IPS DF 4.7 (cell line): ENCODE measurements around the gene MYORG.
"Not testable (repeated sequence)": the region's sequence is repeated elsewhere in the genome, so short reads cannot be mapped to it uniquely, and the experiment has no call there.

Experiments
- DNase-seq: peaks from one replicate; pipeline ENCODE4 v3.0.0-alpha.2; 2013; ENCODE audit warnings: low spot score; ENCODE audit errors: extremely low read depth

MYORG gene

DNA sequence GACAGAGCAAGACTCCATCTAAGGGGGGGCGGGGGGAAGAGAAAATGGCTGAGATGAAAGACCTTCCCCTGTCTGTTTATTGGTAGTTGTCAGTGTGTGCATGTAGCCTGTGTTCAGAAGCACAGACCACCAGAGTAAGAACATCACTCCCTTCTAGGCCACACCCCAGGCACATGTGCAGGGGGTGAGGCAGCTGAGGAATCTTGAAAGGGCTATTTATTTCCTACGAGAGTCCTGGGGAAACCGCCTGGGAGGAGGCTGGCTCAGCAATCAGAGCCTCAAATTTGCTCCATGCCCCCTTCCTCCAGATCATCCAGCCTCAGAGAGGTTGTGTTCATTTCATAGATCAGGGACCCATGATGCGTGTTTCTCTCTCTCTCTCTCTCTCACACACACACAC is 7.1 kb downstream of the MYORG start:
- no peak for DNase-seq

DNA sequence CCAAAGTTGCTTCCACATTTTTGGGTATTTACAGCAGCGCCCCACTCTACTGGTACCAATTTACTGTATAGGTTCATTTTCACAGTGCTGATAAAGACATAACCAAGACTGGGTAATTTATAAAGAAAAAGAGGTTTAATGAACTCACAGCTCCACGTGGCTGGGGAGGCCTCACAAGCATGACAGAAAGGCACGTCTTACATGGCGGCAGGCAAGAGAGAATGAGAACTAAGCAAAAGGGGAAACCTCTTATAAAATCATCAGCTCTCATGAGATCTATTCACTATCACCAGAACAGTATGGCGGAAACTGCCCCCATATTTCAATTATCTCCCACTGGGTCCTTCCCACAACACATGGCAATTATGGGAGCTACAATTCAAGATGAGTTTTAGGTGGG is 7.9 kb downstream of the MYORG start:
- not testable (repeated sequence) for DNase-seq

DNA sequence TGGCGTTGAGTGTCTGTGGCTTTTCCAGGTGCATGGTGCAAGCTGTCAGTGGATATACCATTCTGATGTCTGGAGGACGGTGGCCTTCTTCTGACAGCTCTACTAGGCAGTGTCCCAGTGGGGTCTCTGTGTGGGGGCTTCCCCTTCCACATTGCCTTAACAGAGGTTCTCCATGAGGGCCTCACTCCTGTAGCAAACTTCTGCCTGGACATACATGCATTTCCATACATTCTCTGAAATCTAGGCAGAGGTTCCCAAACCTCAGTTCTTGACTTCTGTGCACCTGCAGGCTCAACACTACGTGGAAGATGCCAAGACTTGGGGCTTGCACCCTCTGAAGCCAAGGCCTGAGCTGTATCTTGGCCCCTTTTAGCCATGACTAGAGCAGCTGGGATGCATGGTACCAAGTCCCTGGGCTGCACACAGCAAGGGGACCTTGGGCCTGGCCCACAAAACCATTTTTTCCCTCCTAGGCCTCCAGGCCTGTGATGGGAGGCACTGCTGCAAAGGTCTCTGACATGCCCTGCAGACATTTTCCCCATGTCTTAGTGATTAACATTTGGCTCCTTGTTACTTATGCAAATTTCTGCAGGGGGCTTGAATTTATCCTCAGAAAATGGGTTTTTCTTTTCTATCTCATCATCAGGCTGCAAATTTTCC is 8.8 kb downstream of the MYORG start:
- DNase-seq, result not testable (repeated sequence)

DNA sequence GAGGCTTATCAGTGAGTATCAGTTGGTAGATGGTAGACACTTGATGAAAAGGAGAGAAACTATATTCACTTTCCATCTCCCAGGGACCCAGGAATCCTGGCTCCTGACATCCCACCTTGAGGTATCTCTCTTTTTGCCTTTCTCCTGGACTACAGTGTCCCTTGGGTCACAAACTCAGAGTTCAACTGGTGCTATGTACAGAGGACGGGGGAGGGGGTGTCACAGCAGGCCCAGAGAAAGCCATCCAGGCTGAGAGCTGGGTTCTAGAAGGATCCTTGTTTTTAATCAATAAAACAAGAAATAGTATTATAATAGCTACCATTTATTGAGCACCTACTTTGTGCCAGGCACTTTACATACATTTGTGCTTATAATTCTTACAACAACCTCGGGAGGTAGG is 10.3 kb downstream of the MYORG start:
- DNase-seq, result no peak

DNA sequence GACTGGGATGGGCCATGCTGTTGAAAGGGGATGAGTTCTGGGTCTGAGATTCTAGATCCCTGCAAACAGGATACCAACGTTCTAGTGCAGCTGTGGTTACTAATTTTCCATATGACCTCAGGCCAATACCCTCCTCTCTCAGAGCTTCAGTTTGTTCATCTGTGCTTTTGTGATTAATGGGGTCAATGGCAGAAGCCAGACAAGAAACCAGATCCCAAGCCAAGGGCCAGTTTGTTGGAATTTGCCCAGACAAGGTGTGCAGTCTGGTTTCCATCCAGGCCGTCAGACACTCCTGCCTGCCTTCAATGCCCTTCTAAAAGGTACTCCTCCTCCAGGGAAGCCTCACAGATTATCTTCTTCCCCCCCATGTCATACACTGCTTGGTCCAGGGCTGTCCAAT is 11.4 kb downstream of the MYORG start:
- DNase-seq, result no peak

DNA sequence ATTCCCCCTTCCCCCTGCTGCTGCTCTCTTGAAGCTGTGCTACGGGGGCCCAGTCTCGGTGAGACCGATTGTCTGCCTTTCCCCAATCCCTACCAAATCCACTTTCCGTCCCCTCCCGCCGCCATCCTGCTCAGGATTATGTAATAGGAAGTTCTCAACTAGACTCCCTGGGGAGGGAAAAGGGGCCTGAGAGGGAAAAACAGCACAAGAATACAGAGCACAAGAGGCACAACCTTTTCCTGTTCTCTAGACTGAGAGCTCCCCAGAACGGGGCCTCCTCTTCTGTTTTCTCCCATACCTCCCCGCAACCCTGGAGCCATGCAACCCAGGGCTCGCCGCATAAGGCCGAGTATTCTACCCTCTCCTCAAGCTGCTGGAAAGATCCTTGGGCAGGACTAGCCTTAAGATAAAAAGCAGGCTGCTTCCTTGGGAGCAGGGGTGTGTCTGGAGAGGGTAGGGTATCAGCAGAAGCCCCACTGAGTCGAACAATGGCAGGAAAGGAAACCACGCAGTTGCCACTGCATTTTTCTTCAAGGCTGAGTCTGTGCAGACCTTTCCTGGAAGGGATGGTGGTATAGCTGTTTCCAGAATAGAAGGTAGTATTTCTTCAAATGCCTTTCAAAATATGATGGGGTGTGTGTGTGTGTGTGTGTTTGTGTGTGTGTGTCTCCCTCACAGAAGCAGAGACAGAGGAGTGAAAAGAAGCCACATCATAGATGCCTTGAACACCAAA is 12.9 kb downstream of the MYORG start:
- no peak for DNase-seq

DNA sequence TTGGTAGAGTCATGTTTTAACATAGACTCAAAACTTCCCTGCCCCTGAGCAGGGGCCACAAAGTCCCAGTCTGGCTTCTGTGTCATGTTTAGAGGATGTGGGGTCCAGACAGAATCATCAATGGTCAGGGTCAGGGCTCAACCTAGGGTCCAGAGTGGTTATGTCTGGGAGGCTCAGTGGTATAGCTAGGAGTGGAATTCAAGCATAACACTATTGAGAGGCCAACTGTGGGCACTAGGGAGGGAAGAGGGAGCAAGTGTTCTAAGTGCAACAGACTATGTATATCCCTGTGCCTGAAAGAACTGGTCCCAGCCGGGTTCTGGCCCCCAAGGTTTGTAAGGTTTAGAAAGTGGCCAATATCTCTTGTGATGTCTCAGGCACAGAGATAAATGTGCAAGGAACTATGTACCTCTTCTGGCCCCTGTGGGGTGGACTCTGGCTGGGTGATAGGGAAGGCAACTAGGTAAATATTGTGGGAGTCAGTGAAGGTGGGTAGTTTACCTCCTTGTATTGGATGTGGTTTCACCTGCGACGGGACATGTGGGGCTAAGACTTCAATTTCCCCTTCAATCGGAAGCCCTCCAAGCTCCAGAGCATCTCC is 14.0 kb downstream of the MYORG start:
- DNase-seq, result no peak

DNA sequence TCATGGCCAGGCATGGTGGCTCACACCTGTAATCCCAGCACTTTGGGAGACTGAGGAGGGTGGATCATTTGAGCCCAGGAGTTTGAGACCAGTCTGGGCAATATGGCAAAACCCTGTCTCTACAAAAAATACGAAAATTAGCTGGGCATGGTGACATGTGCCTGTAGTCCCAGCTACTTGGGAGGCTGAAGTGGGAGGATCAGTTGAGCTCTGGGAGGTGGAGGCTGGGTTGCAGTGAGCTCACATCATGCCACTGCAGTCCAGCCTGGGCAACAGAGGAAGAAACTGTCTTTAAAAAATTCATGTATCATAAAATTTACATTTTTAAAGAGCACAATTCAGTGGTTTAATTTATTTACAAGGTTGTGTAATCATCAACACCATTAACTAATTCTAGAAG is 23.7 kb downstream of the MYORG start:
- not testable (repeated sequence) for DNase-seq

DNA sequence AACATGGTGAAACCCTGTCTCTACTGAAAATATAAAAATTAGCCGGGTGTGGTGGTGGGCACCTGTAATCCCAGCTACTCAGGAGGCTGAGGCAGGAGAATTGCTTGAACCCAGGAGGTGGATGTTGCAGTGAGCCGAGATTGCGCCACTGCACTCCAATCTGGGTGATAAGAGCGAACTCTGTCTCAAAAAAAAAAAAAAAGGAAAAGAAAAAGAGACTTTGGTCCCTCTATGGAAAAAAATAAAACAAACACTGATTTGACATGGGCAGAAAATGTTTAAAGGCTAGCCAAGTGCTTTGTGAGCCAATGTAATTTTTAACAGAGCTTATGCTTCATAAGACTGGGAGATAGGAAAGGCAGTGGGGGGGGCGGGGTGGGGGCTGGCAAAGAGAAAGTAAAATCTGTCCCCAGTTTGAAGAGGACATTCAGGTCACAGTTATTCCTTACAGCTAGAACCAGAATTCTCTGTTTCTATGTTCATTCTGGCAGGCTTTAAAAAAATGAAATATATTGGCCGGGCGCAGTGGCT is 24.5 kb downstream of the MYORG start:
- not testable (repeated sequence) for DNase-seq

DNA sequence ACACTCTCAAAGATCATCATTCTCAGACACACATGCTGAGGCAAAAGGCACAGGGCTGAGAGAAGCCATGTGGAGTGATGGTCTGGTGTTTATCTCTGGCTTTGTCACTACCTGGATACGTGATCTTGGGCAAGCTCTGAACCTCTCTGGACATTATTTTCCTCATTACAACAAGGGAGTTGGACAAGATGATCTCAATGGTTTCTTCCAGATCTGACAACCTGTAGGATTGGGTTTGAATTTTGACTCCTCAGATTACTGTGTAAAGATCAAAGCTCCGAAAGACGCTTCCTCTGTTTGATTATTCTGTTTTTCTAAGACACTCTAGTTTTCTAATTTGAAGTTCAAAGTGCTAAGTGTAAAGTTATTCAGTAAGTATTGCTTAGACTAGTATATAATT is 27.4 kb downstream of the MYORG start:
- DNase-seq, result no peak

DNA sequence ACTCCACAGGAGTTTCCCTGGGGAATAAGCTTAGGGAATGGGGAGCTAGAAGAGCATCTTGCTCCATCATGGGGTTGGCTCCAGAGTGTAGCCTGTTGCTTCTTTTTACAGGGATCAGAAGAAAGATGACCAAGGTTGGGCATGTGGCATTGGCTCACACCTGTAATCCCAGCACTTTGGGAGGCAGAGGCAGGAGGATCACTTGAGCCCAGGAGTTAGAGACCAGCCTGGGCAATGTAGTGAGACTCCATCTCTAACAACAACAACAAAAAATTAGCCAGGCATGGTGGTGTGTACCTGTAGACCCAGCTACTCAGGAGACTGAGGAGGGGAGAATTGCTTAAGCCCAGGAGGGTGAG is 28.9 kb downstream of the MYORG start:
- no peak for DNase-seq

DNA sequence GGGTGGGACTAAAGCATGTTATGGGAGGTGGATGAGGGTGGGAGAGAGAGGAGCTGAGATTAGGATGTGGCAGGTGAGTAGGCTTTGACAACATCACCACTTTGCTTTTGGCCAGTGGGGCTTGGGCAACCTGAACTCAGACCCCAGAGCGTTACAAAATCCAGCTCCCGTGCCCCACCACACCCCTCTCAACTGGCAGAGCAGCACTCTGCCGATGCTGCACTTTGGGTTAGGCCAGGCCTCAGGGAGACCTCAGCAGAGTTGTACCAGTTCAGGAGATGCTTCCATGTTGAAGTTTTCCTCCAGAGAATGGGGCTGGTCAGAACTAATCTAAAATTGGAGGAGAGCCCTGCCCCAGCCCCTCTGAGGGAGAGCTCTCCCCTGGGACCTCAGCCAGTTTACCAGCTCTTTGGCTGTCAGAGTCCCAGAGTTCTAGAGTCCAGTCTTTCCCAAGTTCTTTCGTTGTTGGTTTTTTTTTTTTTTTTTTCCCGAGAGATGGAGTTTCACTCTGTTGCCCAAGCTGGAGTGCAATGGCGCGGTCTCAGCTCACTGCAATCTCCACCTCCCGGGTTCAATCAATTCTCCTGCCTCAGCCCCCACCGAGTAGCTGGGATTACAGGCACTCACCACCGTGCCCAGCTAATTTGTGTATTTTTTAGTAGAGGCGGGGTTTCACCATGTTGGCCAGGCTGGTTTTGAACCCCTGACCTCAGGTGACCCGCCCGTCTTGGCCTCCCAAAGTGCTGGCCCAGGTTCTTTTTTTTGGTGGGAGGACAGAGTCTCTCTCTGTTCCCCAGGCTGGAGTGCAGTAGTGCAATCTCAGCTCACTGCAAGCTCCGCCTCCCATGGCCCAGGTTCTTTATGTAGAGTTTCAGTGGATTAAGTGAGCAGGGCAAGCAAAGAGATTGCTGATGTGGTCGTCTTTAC is 29.6 kb downstream of the MYORG start:
- no peak for DNase-seq

DNA sequence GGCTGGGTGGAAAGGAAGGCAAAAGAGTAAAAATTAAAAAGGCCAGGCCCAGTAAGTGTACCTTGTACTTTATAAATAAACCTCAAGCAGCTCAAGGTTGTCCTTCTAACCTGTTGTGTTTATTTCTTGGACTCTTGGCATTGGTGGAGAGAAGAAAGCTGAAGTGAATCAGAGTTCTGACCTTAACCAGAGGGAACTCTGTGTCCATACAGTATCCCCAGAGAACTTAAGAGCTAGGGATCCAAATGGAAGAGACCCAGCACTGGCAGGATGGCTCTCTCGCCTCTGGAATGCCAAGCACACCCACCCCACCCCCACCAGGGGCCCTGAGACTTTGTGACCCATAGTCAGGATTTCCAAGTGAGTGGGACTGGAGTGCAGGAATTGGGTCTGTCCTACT is 33.1 kb downstream of the MYORG start:
- DNase-seq, result no peak

DNA sequence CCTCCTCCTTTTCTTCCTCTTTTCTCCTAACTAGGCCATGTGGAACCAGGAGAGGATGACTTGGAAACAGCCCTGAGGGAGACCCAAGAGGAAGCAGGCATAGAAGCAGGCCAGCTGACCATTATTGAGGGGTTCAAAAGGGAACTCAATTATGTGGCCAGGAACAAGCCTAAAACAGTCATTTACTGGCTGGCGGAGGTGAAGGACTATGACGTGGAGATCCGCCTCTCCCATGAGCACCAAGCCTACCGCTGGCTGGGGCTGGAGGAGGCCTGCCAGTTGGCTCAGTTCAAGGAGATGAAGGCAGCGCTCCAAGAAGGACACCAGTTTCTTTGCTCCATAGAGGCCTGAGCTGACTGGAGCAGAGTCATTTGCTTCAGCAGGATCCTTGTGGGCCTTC is 33.6 kb downstream of the MYORG start:
- DNase-seq, result no peak

DNA sequence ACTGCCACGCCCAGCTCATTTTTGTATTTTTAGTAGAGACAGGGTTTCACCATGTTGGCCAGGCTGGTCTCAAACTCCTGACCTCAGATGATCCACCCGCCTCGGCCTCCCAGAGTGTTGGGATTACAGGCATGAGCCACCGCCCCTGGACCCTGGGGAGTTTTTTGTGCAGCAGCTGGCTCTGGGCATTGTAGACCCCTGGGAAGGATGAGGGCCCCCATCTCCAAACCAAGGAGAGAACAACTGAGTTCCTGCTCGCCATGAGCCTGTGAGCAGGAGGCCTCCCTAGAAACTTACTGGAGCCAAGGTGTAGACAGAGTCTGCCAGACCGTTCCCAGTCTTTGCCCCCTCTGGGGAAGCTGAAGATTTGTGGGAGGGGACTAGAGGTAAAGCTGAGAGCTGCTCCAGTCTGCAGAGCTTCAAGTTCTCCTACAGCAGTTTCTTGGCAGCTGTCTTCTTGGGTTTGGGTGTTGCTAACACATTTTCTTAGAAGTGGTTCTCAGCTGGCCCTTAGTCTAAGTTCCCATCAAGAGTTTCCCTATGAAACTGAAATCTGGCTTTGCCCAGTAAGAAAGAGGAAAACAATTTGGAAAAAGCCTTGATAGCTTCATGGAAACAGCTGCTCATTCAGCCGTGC is 34.9 kb downstream of the MYORG start:
- no peak for DNase-seq

DNA sequence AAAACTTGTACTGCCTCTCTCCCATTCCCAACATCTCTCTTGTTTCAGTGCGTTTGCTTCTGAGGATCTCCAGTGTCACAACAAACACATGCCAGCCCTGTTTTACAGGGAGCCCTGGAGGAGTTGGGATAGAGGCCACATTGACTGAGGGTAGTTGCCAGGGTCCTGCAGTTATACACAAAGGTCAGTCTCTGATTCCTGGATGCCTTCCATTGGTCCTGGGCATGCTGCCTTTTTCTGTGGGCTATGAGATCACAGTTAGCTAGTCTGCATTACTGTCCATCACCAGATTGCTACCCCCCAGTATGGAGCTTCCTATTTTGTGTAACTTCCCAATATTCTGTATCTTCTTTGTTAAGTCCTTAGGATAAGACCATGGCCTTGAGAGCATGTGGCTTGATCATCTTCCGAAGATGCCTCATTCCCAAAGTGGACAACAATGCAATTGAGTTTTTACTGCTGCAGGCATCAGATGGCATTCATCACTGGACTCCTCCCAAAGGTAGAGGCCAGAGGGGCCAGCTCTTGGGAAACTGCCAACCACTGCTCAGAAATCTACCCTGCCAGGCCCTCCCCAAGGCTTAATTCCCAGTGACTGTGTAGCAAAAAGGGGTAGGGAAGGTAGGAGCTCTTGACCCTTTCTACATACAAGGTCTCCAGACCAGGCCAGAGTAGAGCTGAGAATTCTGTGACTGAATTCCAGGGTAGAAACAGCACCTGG is 37.9 kb downstream of the MYORG start:
- no peak for DNase-seq

DNA sequence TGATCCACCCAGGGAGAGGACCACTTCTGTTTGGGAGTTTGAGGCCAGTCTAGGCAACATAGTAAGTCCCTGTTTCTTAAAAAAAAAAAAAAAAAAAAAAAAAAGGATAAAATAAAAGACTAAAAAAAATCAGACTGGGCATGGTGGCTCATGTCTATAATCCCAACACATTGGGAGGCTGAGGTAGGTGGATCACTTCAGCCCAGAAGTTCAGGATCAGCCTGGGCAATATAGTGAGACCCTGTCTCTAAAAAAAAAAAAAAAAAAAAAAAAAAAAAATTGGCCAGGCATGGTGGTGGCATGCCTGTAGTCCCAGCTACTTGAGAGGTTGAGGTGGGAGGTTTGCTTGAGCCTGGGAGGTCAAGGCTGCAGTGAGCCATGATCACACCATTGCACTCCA is 38.6 kb downstream of the MYORG start:
- not testable (repeated sequence) for DNase-seq

DNA sequence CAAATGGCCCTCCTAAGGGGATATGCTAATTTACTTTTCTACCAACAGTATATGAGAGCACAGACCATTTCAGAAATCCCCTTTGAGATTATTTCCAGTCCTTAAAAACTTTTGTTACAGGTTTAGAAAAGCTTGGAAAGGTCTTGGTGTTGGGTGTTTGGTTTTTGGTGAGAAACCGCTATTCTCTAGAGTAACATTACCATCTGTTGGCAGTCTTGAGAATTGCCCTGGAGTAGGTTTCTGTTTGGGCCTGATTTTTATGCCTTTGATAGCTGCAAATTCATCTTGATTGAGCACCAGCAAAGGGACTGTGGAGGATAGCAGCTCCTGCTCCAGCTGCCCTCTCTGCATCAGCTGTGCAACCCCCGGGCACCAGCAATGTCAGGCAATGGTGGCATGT is 39.3 kb downstream of the MYORG start:
- DNase-seq, result no peak

DNA sequence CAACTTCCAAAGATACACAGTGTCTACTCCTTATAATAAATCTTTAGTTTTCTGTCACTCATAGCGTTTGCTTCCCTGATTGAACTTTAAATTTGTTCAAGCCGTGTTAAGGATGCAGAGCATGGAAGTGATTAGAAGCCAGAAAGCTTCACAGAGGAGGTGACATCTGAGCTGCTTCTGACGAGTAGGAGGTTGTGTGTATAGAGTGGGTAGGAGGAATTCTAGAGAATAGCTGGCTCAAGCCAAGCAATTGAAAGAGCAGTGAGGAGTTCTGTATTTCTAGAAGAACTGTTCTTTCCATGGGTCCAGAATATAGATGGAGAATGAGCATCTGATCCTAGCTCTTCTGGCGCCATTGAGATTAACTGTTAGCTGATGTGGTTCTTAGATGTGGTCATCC is 41.3 kb downstream of the MYORG start:
- no peak for DNase-seq

DNA sequence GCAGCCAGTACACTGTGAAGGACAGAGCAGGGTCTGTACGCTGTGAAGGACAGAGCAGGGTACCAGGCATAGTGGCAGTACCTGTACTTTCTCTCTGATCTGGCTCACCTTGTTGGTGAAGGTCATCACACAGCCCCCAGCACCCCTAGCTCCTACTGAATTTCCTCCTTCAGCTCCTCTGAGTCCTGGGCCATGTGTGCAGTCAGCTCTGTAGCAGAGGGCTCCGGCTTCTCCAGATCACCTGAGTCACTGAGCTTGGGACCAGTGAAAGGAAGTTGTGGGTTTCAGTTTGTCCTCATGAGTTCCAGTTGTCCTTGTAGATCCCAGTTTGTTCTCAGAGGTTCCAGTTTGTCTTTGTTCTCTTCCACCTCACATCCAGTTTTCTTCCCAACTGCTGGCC is 41.8 kb downstream of the MYORG start:
- no peak for DNase-seq
